Suprapubic skin (tissue), 3 donors: ENCODE data around the gene COL28A1.

Experiments
- EP300 ChIP-seq: sonication (generic); formaldehyde crosslinking; IDR thresholded peaks from one replicate; pipeline ENCODE4 v1.6.1; 2017; ENCODE audit warnings: antibody characterized with exemption
- POLR2A ChIP-seq, 2 donors: fragments of 450-650 bp; IDR thresholded peaks; one replicate each; pipeline ENCODE4 v1.6.1; 2017; ENCODE audit warnings: antibody characterized with exemption in 2 of 2, mild to moderate bottlenecking in 2 of 2, moderate library complexity in 2 of 2
- TF ChIP-seq, protein P1 (sequence below), 2 donors: fragments of 200-600 bp in 1 of 2; fragments of 450-650 bp in 1 of 2; sonication (generic) in 1 of 2; IDR thresholded peaks; one replicate each; pipeline ENCODE4 v1.5.1; 2016 to 2019; ENCODE audit warnings: antibody characterized with exemption in 2 of 2, mild to moderate bottlenecking in 1 of 2, moderate library complexity in 1 of 2

GRCh38 chr7:7416031-7416858, 119.4 kb downstream of the COL28A1 start:
- TF ChIP-seq POLR2A (IDR thresholded peaks at IDR 0.05) (no peak), EP300 (no peak)
- TF ChIP-seq, protein P1, sequence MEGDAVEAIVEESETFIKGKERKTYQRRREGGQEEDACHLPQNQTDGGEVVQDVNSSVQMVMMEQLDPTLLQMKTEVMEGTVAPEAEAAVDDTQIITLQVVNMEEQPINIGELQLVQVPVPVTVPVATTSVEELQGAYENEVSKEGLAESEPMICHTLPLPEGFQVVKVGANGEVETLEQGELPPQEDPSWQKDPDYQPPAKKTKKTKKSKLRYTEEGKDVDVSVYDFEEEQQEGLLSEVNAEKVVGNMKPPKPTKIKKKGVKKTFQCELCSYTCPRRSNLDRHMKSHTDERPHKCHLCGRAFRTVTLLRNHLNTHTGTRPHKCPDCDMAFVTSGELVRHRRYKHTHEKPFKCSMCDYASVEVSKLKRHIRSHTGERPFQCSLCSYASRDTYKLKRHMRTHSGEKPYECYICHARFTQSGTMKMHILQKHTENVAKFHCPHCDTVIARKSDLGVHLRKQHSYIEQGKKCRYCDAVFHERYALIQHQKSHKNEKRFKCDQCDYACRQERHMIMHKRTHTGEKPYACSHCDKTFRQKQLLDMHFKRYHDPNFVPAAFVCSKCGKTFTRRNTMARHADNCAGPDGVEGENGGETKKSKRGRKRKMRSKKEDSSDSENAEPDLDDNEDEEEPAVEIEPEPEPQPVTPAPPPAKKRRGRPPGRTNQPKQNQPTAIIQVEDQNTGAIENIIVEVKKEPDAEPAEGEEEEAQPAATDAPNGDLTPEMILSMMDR (IDR thresholded peaks at IDR 0.05) = no peak
